ENCODE data around the gene HBP1.
"Not testable (repeated sequence)": the region's sequence is repeated elsewhere in the genome, so short reads cannot be mapped to it uniquely, and the experiment has no call there.

The HBP1 gene

DNA sequence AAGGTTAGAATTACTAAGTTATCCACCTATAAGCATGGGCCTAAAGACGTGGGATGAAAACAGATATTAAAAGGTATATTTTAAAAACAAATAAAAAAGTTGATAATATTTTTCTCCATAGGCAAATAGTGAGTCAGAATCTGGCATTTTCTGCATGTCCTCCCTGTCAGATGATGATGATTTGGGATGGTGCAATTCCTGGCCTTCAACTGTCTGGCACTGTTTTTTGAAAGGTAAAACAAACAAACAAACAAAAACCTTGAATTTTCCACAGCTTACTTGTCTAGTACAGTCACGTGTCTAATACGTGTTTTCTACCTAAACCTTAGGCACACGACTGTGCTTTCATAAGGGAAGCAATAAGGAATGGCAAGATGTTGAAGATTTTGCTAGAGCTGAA is 17.4 kb downstream of the HBP1 start:
- no peak for DNase-seq

- no peak for DNase-seq
Measured at GRCh38 chr7:107187774-107188173, 19.0 kb downstream of the HBP1 start.

- no peak for DNase-seq
Measured at GRCh38 chr7:107190090-107190489, 21.3 kb downstream of the HBP1 start.

DNA sequence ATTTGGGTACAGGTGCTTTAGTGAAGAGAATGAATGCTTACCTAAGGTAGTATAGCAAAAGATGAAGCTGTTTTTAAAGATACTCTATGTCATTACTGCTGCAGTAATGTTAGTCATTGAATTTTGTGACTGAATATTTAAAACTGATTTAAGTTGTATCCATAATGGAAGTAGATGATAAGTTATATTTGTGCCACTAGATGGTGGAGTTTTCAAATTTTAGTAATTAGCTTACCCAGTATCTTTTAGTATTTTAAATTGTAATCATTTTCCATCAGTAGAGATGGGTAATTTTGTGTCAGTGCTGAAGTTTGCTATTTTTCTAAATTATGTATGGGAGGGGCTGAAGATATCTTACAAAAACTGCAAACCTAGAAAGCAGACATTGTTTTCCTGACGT is 25.2 kb downstream of the HBP1 start:
- DNase-seq: no peak

GRCh38 chr7:107196834-107197610 is 28.2 kb downstream of the HBP1 start:
- no peak for DNase-seq

- DNase-seq: peak in 1 of 2 donors; percentile 4
Measured at GRCh38 chr7:107201795-107202450, 33.1 kb downstream of the HBP1 start.

DNA sequence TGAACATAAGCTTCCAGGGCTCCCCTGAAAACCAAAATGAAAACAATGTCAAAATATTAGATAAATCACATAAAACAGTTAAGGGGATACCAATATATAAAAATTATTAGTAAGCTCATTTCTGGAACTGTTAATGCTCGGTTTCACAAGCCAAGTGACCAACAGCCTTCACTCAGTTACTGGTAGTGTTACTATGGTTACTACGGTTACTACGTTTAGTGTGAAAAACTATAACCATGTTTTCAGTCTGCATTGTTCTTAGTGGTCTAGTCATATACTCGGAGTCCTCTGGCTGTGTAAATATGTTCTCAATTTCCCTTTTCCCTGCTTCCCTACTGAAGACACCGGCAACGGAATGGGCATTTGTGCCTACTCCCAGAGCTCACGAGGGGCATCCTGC is 34.8 kb downstream of the HBP1 start:
- no peak for DNase-seq

GRCh38 chr7:107206136-107206535 is 37.3 kb downstream of the HBP1 start:
- DNase-seq: no peak

- no peak for DNase-seq
Measured at GRCh38 chr7:107206706-107207105, 37.9 kb downstream of the HBP1 start.

DNA sequence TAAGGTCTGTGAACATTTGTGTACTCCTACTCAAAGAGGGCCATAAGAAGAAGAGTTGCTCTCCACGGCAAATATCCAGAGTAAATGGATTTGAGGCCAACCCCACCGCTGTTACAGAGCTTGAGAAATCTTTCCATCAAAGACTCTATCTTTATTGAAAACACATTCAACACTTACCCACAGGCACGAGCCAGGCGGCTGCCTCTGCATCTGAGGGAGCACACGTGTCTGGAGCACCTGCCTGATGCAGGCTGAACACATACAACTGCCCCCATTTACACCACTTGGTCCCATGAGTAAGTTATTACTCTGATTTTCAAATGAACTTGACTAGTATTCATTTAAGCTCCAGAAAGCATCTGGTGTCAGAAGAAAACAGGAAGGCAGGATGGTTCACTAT is 38.7 kb downstream of the HBP1 start:
- no peak for DNase-seq

- DNase-seq: no peak
Measured at GRCh38 chr7:107208024-107208521, 39.3 kb downstream of the HBP1 start.

DNA sequence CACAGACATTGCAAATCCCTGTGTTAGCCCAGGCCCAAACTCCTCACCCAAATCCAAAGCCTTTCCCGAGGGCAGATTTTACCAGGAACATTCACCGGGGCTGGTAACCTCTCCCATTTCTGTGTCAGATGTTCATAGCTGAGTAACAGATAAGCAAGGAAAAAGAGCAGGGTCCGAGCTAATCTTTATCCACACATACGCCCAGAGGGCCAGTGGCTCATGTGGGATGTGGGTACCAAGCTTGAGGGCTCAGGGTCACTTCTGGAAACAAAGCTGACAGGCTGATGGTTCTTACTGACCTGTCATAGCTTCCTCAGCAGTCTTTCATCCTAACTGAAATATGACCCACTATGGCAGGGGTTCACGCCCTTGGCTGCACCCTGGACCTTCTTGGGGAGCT is 39.8 kb downstream of the HBP1 start:
- DNase-seq: no peak

GRCh38 chr7:107209565-107209964 is 40.8 kb downstream of the HBP1 start:
- DNase-seq: no peak

GRCh38 chr7:107210400-107210799 is 41.6 kb downstream of the HBP1 start:
- no peak for DNase-seq

DNA sequence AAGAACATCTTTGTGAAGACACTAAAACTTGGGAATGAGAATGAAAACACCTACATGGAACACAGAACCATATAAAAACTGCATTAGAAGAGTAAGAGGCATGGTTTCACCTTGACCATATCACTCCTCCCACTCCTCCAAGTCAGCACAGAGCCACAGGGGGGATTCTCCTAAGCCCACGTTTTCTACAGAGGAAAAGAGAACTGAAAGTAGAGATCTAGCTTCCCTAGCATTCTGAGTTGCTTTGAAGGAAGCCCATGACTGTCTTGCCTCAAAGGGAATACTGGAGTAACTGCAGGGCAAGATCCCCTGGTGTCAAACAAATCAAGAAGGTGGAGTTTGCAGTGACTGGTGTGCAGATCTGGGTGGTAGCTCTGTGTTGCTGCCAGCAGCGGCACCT is 43.9 kb downstream of the HBP1 start:
- no peak for DNase-seq

DNA sequence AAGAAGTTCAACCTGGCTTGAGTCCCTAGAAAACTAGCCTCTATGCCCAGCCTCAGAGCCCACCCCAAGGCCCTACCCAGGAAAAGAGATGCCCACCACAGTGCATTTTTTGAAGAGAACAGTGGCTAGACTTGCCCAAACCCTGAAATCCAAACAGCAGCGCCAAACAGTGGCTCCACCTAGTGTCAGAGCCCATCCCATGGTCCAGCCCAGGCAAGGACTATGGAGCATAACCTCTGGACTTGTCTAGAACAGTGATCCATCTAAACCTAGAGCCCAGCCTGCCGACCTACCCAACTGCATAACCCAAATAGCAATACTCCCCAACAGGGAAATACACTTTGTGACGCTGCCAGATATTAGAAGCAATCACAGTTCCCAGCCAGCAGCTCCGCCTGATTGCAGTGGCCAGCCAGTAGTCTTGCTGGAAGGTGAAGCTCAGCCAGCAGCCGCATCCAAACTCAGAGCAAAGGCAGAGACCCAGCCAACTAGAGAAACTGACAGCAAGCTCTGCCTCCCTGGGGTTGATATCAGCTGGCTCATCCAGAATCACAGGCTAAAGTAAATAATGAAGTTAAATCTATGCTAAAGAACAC is 44.5 kb downstream of the HBP1 start:
- DNase-seq: no peak

- DNase-seq: no peak
Measured at GRCh38 chr7:107213945-107214344, 45.1 kb downstream of the HBP1 start.

GRCh38 chr7:107219563-107220244 is 50.9 kb downstream of the HBP1 start:
- no peak for DNase-seq

DNA sequence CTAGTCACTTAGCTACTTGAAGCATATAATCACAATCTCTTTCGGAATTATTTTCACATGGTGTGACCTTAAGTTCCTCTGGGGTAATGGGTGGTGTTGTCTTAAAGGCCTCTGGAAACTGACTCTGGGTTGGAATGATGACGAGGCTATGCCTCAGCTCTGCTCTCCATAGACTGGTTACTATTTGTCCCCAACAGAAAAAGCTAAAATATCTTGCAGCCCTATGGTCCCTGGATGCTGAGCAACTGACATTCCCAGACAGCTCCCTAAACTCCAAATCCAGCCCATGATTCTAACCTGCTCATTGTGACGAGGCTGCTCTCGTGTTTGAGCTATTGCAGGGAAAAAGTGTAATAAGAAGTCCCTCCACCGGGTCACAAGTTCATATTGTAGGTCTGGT is 51.6 kb downstream of the HBP1 start:
- no peak for DNase-seq

- DNase-seq: not testable (repeated sequence)
Measured at GRCh38 chr7:107220806-107221205, 52.0 kb downstream of the HBP1 start.

DNA sequence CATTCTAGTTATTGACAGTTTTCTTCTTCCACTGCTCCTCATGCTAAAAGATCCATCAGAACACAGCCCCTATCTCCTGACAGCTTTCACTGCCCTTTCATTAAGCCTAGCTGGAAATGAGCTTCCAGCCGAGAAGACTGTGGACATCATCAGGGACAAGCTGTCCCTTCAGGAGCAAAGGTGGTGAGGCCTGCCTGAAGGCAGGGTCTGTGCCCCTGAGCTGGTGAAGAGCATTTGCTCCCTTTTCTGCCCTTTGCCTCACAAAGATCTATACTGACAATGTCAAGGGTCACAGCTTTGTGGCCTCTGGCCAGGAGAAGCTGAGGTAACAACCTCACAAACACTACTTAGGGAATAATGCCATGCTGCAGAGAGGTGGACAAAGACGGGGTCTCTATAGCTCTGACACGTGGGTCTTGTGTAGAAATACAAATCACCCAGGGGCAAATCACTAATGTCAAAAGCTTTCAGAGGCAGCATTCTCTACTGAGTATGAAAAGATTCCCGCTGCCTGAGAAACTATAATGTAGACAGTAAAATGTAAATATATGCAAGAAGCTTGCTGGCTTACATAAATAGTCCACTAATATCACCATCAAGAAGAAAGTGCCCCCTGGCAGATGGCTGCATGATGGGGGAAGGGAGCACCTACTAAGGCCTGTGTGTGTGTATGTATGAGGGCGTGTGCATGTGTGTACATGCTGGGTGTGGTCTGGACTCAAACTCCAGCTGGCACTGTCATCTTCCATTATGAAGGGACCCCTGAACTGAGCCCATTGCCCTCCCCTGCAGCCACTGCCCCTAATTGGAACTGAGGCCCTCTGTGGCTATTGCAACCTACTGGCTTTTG is 55.8 kb downstream of the HBP1 start:
- DNase-seq: no peak

DNA sequence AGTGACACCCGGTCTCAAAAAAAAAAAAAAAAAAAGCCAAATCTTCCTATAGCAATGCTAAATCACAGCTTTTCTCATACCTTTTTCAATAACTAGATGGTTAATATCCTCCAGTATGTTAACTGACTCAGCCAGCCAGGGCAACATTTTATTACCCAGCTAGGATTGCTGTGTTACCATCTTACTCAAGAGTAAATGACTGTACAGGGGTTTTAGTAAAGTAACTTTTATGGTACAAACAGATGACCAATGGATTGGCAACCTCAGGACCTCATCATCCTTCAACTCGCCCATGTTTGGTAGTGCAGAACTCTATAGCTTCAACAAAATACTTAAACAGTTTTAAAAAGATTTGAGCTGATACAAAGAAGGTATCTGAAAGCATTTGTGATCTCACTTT is 59.5 kb downstream of the HBP1 start:
- DNase-seq: no peak

- no peak for DNase-seq
Measured at GRCh38 chr7:107230334-107230733, 61.5 kb downstream of the HBP1 start.
